RCC 7860 (cell line): ENCODE data around the gene NPVF.

Experiments used
- DNase-seq: peaks from one replicate; pipeline ENCODE4 v3.0.0-alpha.2; 2015; ENCODE audit warnings: low spot score
- FAIRE-seq: peaks from 2 replicates; lab custom pipeline; 2012; peaks lifted over from hg19 to GRCh38; lab: Jason Lieb, UNC

Gene NPVF

DNA sequence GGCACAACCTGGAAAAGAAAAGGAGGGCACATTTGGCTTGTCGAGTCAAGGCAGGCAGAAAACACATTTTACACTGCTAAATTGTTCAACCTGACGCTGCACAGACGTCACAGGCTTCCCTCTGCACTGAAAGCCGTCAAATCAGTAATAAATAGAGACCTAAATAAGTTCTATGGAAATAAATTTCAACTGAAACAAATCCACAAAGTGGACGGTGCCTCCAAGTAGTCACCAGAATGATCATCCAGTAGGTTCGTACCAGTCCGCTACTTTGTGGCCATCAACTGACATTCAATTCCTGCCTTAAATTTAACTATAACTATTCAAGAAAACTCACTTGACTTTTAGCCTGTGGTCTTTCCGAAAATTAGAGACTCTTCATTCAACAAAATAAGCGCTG is 49.0 kb downstream of the NPVF start:
- no peak for DNase-seq
- no peak for FAIRE-seq
